IPS-18c (cell line): ENCODE results near the gene CYB561D1.
A peak's percentile ranks its signal among the peaks of the same experiment; 100 is the strongest.

Experiments
- H3K4me3 ChIP-seq: 2 replicates; pipeline ENCODE4 v1.7.0; 2013; ENCODE audit warnings: low read depth, mild to moderate bottlenecking, low read length, moderate library complexity; ENCODE audit not compliant: insufficient read depth
- H3K9me3 ChIP-seq: one replicate; pipeline ENCODE4 v1.6.1; 2013; ENCODE audit warnings: mild to moderate bottlenecking, low read length, moderate library complexity; ENCODE audit not compliant: control insufficient read depth, insufficient read depth

CYB561D1 gene

GRCh38 chr1:109534307-109534858, 40.5 kb downstream of the CYB561D1 start:
- Histone ChIP-seq H3K9me3 (no peaks in the 10 kb centered on the region), H3K4me3 (no peak overlapping the region)

GRCh38 chr1:109535481-109535880, 41.6 kb downstream of the CYB561D1 start:
- H3K4me3 ChIP-seq = no peak overlapping the region
- H3K9me3 ChIP-seq = no peaks in the 10 kb centered on the region

GRCh38 chr1:109535971-109536491, 42.1 kb downstream of the CYB561D1 start:
- Histone ChIP-seq H3K4me3 (no peak overlapping the region), H3K9me3 (no peaks in the 10 kb centered on the region)

- Histone ChIP-seq H3K9me3 (no peaks in the 10 kb centered on the region), H3K4me3 (no peak overlapping the region)
Measured at GRCh38 chr1:109537450-109538178, 43.7 kb downstream of the CYB561D1 start.

- no peak overlapping the region for H3K4me3 ChIP-seq
- H3K9me3 ChIP-seq = no peaks in the 10 kb centered on the region
Measured at GRCh38 chr1:109538827-109539555, 45.1 kb downstream of the CYB561D1 start.

GRCh38 chr1:109539676-109540075, 45.8 kb downstream of the CYB561D1 start, which contains the start of gene GPR61:
GPR61 (plus strand) TSS chr1:109539872; CDS start chr1:109543023, 3,151 bp downstream.
- Histone ChIP-seq H3K9me3 (no peaks in the 10 kb centered on the region), H3K4me3 (peak within 1 kb of the TSS; percentile 17; the same call in 1 of the 2 replicates)

GRCh38 chr1:109541102-109541501, 47.2 kb downstream of the CYB561D1 start:
- no peak overlapping the region for H3K4me3 ChIP-seq
- H3K9me3 ChIP-seq = no peaks in the 10 kb centered on the region

- Histone ChIP-seq H3K9me3 (no peaks in the 10 kb centered on the region), H3K4me3 (0 out of 2 replicates have a peak overlapping the region, but pooled peaks have one; percentile 2)
Measured at GRCh38 chr1:109542657-109543056, 48.8 kb downstream of the CYB561D1 start.

GRCh38 chr1:109543283-109543987, 49.5 kb downstream of the CYB561D1 start:
- H3K4me3 ChIP-seq = no peak overlapping the region
- H3K9me3 ChIP-seq = no peaks in the 10 kb centered on the region

- Histone ChIP-seq H3K9me3 (no peaks in the 10 kb centered on the region), H3K4me3 (no peak overlapping the region)
Measured at GRCh38 chr1:109543988-109544735, 50.3 kb downstream of the CYB561D1 start.

- Histone ChIP-seq H3K9me3 (no peaks in the 10 kb centered on the region), H3K4me3 (no peak overlapping the region; the same call in 1 of the 2 replicates)
Measured at GRCh38 chr1:109546311-109547109, 52.6 kb downstream of the CYB561D1 start.

- peak overlapping the region; percentile 96 for H3K4me3 ChIP-seq
- no peaks in the 10 kb centered on the region for H3K9me3 ChIP-seq
Measured at GRCh38 chr1:109547463-109548320, 53.8 kb downstream of the CYB561D1 start.

- Histone ChIP-seq H3K9me3 (no peaks in the 10 kb centered on the region), H3K4me3 (peak within 1 kb of the TSS; percentile 96)
Measured at GRCh38 chr1:109548321-109549267, 54.7 kb downstream of the CYB561D1 start, which contains the start of gene GNAI3. GNAI3 (plus strand) TSS chr1:109548615; CDS start chr1:109548721, 106 bp downstream.
